ENCODE results near the gene MRNIP.
"Not testable (repeated sequence)": the region's sequence is repeated elsewhere in the genome, so short reads cannot be mapped to it uniquely, and the experiment has no call there.

MRNIP gene

DNA sequence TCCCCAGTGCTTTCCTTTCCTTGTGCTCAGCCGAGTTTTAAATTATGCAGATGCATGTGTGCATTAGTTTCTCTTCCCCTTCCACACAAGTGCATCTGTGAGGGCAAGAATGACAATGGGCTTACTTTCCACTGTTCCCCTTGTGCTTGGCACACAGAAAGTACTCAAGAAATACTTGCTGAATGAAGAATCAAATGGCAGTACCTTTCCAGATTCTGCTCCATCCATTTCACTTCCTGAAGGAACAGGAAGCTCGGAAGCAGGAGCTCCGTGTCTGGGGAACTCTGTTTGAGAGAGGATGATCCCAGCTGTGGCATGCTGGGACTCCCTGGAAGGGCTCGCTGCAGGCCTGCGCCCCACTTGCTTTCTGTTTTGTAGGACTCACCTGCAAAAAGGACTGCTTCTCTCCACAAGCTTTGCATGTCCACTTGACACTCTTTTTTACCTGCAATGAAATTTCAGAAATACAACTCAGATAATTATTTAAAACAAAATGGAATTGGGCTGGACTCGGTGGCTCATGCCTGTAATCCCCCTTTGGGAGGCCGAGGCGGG, 5.5 kb downstream of the MRNIP start:
- Histone ChIP-seq H3K36me3 (peaks cover 52% of the 10 kb centered on the region), H3K4me3 (no peak overlapping the region), H3K9ac (no peak overlapping the region), H3K4me2 (no peak overlapping the region; the same call in 1 of the 2 replicates), H3K27me3 (no peaks in the 10 kb centered on the region), H4K20me1 (peaks cover 19% of the 10 kb centered on the region; the same call in 1 of the 2 replicates), H3K9me3 (no peaks in the 10 kb centered on the region), H3K4me1 (peaks cover 24% of the 10 kb centered on the region), H3K27ac (no peak overlapping the region)
- TF ChIP-seq Cebpa-rat (IDR thresholded peaks at IDR 0.05), result no peak

DNA sequence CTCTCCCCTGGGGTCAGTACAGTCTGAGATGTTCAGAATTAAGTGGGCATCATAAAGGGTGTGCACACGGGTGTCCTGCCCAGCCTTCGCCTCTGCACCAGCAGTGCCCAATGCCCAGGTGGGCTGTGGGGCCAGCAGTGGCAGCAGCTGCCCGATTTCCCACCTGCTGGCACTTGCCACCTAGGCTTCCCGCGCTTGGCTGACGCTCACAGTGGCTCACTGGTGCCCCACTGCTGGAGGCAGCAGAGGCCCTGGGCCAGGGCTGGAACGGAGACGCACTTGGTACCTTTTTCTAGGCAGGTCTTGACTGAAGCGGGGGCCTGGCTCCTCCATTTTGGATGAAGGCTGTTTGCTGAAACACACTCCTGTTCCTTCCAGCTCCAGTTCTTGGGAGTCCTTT, 17.0 kb downstream of the MRNIP start:
- Histone ChIP-seq H3K36me3 (peaks cover 90% of the 10 kb centered on the region), H3K9ac (no peak overlapping the region), H3K27ac (no peak overlapping the region), H3K9me3 (peaks cover 23% of the 10 kb centered on the region), H3K4me3 (no peak overlapping the region), H3K27me3 (no peaks in the 10 kb centered on the region), H3K4me1 (peaks cover 8% of the 10 kb centered on the region), H4K20me1 (peaks cover 16% of the 10 kb centered on the region; the same call in 1 of the 2 replicates), H3K4me2 (no peak overlapping the region)
- no peak for TF ChIP-seq Cebpa-rat (IDR thresholded peaks at IDR 0.05)

DNA sequence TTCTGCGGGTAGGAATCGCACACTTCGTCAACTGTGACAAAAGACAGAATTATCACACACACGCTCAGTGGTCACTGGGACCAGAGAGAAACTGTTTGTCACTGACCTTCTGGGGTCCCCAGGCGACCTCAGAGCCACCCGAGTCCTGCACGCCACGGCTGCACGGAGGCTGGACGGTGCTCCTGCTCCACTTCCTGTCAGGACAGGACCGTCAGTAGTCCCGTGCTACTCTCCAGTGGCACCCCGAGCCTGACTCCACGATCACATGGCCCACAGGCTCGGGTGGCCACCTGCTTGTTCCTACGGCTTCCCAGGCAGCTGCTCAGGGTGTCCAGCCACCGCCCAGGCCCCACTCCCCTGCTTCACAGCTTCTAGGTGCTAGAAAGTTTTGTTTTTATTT, 17.9 kb downstream of the MRNIP start:
- H3K27ac ChIP-seq, result no peak overlapping the region
- H3K36me3 ChIP-seq, result peaks cover 90% of the 10 kb centered on the region
- no peak overlapping the region for H3K4me3 ChIP-seq
- no peak overlapping the region for H3K9ac ChIP-seq
- no peak overlapping the region for H3K4me2 ChIP-seq
- no peak for TF ChIP-seq Cebpa-rat (IDR thresholded peaks at IDR 0.05)
- H3K4me1 ChIP-seq, result peaks cover 11% of the 10 kb centered on the region
- peaks cover 23% of the 10 kb centered on the region; the same call in 1 of the 2 replicates for H4K20me1 ChIP-seq
- no peaks in the 10 kb centered on the region for H3K27me3 ChIP-seq
- H3K9me3 ChIP-seq, result peaks cover 16% of the 10 kb centered on the region

DNA sequence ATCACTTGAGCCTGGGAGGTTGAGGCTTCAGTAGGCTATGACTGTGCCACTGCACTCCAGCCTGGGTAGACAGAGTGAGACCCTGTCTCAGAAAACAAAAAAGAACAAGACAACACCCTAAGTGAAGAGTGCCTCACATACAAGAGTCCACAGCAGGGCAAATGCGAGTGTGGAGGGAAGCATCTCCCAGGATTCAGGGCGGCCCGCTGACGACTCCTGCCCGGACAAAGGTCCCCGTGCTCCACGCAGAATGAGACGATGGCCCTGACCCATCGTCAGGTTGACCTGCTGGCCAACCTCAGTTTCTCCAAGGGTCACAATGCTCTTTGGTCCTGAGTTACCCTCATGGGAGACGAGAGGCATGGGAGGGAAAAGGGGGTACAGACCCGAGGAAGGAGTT, 18.3 kb downstream of the MRNIP start:
- TF ChIP-seq Cebpa-rat (IDR thresholded peaks at IDR 0.05), result no peak
- no peak overlapping the region for H3K4me2 ChIP-seq
- no peak overlapping the region for H3K9ac ChIP-seq
- peaks cover 11% of the 10 kb centered on the region for H3K9me3 ChIP-seq
- no peaks in the 10 kb centered on the region for H3K27me3 ChIP-seq
- H3K4me1 ChIP-seq, result peaks cover 11% of the 10 kb centered on the region
- H3K36me3 ChIP-seq, result peaks cover 90% of the 10 kb centered on the region
- H4K20me1 ChIP-seq, result peaks cover 23% of the 10 kb centered on the region; the same call in 1 of the 2 replicates
- H3K27ac ChIP-seq, result no peak overlapping the region
- H3K4me3 ChIP-seq, result no peak overlapping the region

DNA sequence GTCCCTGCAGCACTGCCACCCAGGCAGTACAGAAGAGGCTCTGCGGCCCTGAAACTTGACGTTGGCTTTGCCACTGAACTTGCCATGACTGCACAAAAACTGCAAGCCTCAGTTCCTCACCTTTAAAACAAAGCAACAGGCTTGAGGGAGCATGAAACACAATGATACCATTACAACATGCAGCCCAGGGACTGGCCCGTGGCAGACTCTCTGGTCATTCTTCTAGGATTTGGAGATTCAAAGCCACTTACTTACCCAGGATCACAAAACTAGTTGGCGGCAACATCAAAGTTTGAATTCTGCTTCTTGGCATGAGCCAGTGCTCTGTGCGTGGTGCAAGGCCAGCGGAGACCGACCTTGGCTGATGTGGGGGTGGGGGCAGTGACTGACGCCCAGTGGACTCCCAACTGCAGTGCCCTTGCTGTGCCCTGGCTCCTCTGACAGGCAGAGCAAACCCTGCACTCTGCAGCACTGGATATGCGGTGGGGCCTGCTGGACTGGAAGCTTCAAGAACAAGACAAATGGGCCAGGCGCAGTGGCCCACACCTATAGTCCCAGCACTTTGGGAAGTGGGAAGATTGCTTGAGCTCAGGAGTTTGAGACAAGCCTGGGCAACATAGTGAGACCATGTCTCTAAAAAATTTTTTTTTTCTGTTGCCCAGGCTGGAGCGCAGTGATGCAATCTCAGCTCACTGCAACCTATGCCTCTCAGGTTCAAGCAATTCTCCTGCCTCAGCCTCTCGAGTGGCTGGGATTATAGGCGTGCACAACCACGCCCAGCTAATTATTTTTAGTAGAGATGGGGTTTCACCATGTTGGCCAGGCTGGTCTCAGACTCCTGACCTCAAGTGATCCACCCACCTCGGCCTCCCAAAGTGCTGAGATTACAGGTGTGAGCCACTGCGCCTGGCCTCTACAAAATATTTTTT, 19.0 kb downstream of the MRNIP start:
- peaks cover 11% of the 10 kb centered on the region for H3K4me1 ChIP-seq
- no peaks in the 10 kb centered on the region for H3K27me3 ChIP-seq
- H3K4me2 ChIP-seq, result no peak overlapping the region
- peaks cover 4% of the 10 kb centered on the region for H3K9me3 ChIP-seq
- peaks cover 23% of the 10 kb centered on the region; the same call in 1 of the 2 replicates for H4K20me1 ChIP-seq
- TF ChIP-seq Cebpa-rat (IDR thresholded peaks at IDR 0.05), result no peak
- no peak overlapping the region for H3K9ac ChIP-seq
- H3K4me3 ChIP-seq, result no peak overlapping the region
- H3K27ac ChIP-seq, result no peak overlapping the region
- peaks cover 89% of the 10 kb centered on the region for H3K36me3 ChIP-seq

DNA sequence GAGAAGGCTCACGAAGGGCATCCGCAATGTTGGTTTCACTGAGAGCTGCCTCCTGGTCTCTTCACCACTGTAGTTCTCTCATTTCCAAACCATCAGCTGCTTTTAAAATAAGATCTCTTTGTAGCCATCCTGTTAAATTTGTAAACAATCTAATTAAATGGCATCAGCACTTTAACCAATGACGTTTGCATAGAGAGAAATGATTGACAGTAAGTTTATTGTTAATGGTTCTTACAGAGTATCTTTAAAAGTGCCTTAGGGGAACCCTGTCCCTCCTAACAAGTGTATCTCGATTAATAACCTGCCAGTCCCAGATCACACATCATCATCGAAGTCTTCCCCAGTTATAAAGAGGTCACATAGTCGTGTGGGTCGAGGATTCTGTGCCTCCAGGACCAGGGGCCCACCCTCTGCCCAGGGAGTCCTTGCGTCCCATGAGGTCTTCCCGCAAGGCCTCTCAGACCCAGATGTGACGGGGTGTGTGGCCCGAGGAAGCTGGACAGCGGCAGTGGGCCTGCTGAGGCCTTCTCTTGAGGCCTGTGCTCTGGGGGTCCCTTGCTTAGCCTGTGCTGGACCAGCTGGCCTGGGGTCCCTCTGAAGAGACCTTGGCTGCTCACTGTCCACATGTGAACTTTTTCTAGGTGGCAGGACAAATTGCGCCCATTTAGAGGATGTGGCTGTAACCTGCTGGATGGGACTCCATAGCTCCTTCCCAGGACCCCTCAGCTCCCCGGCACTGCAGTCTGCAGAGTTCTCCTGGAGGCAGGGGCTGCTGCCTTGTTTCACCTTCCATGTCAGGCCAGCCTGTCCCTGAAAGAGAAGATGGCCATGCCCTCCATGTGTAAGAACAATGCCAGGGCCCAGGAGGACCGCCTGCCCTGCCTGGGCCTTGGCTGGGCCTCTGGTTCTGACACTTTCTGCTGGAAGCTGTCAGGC, 21.3 kb downstream of the MRNIP start:
- Histone ChIP-seq H3K4me1 (peaks cover 4% of the 10 kb centered on the region; the same call in 1 of the 2 replicates), H3K9ac (0 out of 2 replicates have a peak overlapping the region, but pooled peaks have one; percentile 10), H3K4me2 (no peak overlapping the region), H3K36me3 (peaks cover 93% of the 10 kb centered on the region), H3K4me3 (no peak overlapping the region), H3K27me3 (no peaks in the 10 kb centered on the region), H4K20me1 (peaks cover 33% of the 10 kb centered on the region; the same call in 1 of the 2 replicates), H3K9me3 (peaks cover 10% of the 10 kb centered on the region), H3K27ac (0 out of 2 replicates have a peak overlapping the region, but pooled peaks have one; percentile 1)
- no peak for TF ChIP-seq Cebpa-rat (IDR thresholded peaks at IDR 0.05)

DNA sequence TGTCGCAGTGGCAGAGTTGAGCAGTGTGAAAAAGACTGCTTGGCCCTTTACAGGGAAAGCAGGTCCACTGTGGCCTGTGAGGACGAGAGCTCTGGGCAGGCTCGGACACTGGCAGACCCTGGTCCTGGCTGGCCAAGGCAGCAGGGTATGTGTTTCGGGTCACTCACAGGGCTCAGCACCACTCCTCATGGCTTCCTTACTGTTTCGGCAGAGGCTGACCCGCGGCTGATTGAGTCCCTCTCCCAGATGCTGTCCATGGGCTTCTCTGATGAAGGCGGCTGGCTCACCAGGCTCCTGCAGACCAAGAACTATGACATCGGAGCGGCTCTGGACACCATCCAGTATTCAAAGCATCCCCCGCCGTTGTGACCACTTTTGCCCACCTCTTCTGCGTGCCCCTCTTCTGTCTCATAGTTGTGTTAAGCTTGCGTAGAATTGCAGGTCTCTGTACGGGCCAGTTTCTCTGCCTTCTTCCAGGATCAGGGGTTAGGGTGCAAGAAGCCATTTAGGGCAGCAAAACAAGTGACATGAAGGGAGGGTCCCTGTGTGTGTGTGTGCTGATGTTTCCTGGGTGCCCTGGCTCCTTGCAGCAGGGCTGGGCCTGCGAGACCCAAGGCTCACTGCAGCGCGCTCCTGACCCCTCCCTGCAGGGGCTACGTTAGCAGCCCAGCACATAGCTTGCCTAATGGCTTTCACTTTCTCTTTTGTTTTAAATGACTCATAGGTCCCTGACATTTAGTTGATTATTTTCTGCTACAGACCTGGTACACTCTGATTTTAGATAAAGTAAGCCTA, 22.2 kb downstream of the MRNIP start:
- Histone ChIP-seq H3K27me3 (no peaks in the 10 kb centered on the region), H3K4me2 (no peak overlapping the region), H4K20me1 (peaks cover 36% of the 10 kb centered on the region; the same call in 1 of the 2 replicates), H3K9ac (0 out of 2 replicates have a peak overlapping the region, but pooled peaks have one; percentile 10), H3K36me3 (peaks cover 95% of the 10 kb centered on the region), H3K27ac (0 out of 2 replicates have a peak overlapping the region, but pooled peaks have one; percentile 1), H3K4me1 (peaks cover 4% of the 10 kb centered on the region; the same call in 1 of the 2 replicates), H3K9me3 (peaks cover 10% of the 10 kb centered on the region), H3K4me3 (no peak overlapping the region)
- no peak for TF ChIP-seq Cebpa-rat (IDR thresholded peaks at IDR 0.05)

DNA sequence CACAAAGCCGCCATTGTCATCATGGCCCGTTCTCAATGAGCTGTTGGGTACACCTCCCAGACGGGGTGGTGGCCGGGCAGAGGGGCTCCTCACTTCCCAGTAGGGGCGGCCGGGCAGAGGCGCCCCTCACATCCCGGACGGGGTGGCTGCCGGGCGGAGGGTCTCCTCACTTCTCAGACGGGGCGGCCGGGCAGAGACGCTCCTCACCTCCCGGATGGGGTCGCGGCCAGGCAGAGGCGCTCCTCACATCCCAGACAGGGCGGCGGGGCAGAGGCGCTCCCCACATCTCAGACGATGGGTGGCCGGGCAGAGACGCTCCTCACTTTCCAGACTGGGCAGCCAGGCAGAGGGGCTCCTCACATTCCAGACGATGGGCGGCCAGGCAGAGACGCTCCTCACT, 23.7 kb downstream of the MRNIP start:
- H3K4me1 ChIP-seq, H3K4me3 ChIP-seq, H3K27me3 ChIP-seq, H3K9ac ChIP-seq, H3K27ac ChIP-seq, H3K4me2 ChIP-seq: not testable (repeated sequence)
- Histone ChIP-seq H3K36me3 (peaks cover 95% of the 10 kb centered on the region), H4K20me1 (peaks cover 36% of the 10 kb centered on the region; the same call in 1 of the 2 replicates), H3K9me3 (peaks cover 19% of the 10 kb centered on the region)

Data from BLaER1 (cell line).